ENCODE measurements around the gene ERO1A.
"Not testable (repeated sequence)": the region's sequence is repeated elsewhere in the genome, so short reads cannot be mapped to it uniquely, and the experiment has no call there.

The ERO1A gene, protein sequence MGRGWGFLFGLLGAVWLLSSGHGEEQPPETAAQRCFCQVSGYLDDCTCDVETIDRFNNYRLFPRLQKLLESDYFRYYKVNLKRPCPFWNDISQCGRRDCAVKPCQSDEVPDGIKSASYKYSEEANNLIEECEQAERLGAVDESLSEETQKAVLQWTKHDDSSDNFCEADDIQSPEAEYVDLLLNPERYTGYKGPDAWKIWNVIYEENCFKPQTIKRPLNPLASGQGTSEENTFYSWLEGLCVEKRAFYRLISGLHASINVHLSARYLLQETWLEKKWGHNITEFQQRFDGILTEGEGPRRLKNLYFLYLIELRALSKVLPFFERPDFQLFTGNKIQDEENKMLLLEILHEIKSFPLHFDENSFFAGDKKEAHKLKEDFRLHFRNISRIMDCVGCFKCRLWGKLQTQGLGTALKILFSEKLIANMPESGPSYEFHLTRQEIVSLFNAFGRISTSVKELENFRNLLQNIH

GRCh38 chr14:52695481-52696091, at the start of gene ERO1A:
ERO1A (minus strand) TSS chr14:52695558; CDS start chr14:52695481, 77 bp downstream.
- peak; percentile 70 for DNase-seq

GRCh38 chr14:52741865-52742264, 46.5 kb upstream of the ERO1A start:
- DNase-seq, result peak; percentile 47

DNA sequence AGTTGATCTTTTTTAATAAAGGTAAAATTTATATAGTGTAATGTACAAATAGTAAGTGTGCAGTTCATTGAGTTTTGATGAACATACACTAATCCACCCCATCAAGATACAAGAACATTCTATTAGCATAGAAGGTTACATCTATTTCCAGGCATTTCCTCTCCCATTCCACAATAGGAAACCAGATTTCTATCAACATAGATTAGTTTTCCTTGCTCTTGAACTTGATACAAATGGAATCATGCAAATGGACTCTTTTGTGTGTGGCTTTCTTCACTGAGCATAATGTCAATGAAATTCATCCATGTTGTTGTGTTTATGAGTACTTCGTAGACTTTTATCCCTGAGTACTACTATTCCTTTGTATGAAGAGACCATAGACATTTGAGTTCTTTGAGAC, 45.4 kb upstream of the ERO1A start:
- no peak for DNase-seq

DNA sequence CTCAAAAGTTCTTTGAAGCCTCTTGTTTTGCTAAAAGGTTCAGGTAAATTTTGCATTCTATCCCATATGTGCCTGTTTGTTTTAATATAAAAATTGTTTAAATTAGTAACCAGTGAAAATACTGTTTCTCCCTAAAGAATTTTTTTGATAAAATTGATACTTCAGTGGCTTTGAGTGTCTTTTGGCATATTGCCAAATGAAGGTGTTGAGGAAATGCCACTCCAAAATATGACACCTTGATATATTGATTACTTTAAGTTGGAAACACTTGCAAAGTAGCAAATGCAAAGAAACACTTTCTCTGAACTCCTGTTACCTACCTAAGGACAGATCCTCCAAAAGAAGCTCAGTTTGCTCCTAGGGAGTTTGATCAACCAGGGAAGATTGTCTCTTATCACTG, 43.1 kb upstream of the ERO1A start:
- no peak for DNase-seq

DNA sequence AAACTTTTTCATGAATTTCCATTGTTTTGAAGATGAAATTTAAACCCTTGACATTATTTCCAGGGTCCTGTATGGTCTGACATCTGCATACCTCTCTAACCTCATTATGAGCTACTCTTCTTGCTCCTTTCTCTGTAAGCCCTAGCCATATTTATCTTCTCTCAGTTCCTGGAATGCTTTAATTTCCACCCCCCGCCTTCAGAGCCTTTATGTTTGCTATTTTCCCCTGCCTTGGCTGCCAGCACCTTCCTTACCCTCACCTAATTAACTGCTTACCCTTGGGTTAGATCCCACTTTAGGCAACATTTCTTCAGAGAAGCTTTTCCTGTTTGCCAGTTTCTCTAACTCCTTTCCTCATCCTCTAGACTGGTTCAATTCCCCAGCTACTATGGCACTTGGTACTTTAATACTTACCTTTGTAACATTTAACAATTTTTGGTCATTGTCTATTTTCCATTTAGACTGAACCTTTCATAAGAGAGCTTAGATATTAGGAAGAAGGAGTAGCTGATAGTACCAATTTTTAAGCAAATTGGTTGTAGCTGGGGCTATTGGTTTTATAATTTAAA, 40.6 kb upstream of the ERO1A start:
- DNase-seq, result no peak

DNA sequence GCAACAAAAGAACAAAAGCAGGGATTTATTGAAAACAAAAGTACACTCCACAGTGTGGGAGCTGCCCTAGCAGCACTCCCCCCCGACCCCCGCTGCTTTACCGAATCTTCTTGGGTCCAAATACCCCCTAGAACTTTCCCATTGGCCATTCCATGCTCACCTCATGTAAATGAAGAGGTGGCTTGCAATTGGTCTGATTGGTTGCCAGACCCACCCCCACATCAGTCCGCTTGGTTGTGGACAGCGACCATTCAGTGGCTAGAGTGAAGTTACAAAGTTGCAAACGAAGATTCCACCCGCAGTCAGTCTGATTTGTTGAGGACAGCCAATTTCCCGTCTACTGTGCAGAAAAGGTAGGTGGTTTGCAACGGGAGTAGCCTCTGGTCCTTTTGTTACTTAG, 38.5 kb upstream of the ERO1A start:
- DNase-seq, result no peak

DNA sequence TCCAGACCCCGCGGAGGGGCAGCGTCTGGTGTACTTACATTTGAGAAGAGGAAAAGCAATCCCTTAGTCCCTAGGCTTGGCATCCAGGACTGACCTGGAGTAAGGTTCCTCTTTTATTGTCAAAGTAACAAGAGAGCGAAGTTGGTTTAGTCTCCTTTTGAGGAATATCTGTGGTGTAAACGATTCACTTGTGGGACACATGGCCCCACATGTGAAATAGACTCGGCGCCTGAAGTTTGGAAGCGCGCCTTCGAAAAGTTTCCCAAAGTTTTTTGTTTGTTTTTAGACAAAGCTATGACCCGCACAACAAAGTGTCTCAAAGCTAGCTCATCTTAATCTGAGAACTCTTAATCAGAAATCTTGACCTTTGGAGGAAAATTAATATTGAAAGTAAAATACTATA, 35.4 kb upstream of the ERO1A start:
- DNase-seq, result no peak

GRCh38 chr14:52729925-52730708, 34.8 kb upstream of the ERO1A start, which contains the start of gene STYX:
STYX (plus strand) TSS chr14:52730166; CDS start chr14:52730475, 309 bp downstream.
- DNase-seq, result peak; percentile 98

- DNase-seq, result no peak
These were observed 34.2 kb upstream of the ERO1A start for GRCh38 chr14:52729585-52729924.

DNA sequence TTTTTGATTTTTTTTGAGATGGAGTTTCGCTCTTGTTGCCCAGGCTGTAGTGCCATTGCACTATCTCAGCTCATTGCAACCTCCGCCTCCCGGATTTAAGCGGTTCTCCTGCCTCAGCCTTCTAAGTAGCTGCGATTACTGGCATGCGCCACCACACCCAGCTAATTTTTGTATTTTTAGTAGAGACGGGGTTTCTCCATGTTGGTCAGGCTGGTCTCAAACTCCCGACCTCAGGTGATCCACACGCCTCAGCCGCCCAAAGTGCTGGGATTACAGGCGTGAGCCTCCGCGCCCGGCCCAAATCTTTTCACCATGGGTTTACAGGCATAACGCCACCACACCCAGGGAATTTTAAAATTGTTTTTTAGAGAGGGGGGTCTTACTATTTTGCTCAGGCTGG, 33.7 kb upstream of the ERO1A start:
- not testable (repeated sequence) for DNase-seq

DNA sequence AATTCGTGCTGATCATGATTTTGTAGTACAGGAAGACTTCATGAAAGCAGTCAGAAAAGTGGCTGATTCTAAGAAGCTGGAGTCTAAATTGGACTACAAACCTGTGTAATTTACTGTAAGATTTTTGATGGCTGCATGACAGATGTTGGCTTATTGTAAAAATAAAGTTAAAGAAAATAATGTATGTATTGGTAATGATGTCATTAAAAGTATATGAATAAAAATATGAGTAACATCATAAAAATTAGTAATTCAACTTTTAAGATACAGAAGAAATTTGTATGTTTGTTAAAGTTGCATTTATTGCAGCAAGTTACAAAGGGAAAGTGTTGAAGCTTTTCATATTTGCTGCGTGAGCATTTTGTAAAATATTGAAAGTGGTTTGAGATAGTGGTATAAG, 32.2 kb upstream of the ERO1A start:
- DNase-seq, result not testable (repeated sequence)

GRCh38 chr14:52724360-52724644, 28.9 kb upstream of the ERO1A start:
- no peak for DNase-seq

DNA sequence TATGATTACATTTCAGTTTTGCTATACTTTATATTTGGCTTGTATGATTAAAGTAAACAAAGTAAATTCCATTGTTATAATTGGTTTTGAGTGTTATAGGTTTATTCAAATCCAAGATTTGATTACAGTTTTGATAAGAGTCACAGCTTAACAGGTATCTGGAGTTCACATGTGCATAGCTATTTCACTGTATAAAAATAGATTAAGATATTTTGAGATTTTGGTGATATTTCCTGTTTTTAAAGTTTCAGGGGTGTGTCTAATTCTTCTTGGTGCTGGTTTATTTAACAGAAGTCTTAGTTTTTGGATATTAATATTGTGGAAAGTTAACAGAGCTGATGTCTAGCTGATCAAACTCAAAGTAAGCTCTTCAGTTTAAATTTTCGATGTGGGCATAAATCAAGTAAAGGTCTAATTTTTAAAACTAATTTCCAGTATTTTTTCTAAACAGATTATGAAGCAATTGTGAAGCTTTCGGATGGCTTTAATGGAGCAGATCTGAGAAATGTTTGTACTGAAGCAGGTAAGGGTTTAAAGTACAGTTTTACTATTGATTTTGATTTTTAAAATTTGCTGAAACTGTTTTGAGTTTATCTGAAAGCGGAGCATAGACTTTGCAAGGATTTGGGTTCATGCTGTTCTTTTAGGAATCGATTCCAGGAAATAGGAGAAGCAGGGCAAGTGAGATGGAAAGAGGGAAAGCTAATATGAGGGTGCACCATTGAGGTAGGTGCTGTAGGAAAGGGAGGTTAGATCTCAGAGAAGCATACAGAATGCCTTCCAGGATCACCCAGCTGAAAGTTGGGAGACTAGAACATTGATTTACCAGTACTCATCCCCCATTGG, 28.4 kb upstream of the ERO1A start:
- no peak for DNase-seq

- DNase-seq, result no peak
These were observed 20.8 kb upstream of the ERO1A start for GRCh38 chr14:52716155-52716554.

- no peak for DNase-seq
These were observed 16.3 kb upstream of the ERO1A start for GRCh38 chr14:52711666-52712065.

DNA sequence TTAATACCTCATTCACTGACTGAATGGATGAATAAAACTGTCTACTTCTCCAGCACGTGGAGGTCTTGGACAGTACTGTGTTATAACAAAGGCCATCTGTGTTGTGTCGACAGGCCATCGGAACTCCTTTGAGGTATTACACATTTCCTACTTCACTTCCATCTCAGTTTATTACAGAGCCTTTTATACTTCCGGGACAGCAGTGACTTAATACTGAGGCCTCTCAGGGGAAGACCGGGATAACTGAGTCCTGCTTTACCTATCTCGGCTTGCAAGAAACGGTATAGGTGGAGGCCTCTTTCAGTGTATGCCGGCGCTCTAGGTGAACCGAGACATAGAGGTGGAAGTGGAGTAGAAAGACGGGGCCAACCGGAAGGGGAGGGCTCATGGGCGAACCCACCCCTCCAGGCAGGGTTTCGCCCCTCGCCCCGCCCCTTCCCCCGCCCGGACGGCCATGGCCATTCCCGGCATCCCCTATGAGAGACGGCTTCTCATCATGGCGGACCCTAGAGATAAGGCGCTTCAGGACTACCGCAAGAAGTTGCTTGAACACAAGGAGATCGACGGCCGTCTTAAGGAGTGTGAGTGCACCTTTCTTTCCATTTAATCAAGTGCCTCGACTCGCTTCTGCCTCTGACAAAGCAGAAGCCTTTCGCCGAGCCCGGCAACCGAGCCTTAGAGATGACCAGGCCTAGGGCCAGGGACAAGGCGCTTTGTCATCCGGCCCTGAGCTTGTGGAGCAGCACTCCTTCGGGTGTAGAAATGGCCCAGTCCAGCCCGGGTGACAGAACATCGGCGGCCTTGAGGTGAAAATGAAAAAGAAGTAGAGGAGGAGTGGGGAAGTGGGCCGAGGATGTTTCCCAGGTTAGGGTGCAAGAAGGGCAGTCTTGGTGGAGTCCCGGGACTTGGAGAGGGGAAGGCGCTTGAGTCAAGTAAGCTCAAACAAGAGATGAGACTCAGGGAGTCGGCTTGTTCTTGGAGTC, 11.7 kb upstream of the ERO1A start, which contains the start of gene PSMC6:
Gene PSMC6 (plus strand): TSS at position 477 of the 983 bp plus-strand sequence. CDS start 20 bp downstream, at position 497.
- peak; percentile 94 for DNase-seq

GRCh38 chr14:52706286-52706685, 10.9 kb upstream of the ERO1A start:
- DNase-seq, result peak; percentile 76

DNA sequence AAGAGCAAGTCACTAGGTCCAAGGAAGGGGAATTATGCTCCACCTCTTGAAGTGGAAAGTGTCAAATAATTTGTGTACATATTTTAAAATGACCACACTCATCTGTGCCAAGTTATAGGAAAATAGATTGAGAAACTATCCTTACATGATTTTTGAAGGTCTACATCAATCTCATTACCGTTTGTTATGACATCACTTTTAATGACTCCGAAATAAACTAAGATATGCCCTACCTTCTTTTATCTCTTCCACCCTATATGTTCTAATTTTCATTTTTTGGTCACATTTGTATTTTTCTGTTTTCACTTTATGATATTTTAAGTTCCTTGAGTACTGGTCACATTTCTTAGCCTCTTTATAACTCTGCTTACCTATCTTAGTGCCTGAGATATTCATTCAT, 8.3 kb upstream of the ERO1A start:
- DNase-seq, result no peak

DNA sequence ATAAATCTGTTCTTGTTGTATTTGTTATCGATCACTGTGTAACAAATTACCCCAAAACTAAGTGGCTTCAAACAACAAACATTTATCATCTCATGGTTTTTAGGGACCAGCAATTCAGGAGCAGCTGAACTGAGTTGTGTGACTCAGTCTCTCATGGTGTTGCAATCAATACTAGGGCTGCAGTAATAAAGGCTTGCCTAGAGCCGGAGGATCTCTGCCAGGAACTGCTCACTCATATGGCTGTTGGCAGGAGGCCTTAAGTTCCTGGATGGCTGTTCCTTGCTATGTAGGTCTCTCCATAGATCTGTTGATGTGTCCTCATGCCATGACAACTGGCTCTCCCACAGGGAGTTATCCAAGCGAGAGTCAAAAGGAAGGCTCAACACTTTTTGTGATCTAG, 7.9 kb upstream of the ERO1A start:
- DNase-seq, result no peak

DNA sequence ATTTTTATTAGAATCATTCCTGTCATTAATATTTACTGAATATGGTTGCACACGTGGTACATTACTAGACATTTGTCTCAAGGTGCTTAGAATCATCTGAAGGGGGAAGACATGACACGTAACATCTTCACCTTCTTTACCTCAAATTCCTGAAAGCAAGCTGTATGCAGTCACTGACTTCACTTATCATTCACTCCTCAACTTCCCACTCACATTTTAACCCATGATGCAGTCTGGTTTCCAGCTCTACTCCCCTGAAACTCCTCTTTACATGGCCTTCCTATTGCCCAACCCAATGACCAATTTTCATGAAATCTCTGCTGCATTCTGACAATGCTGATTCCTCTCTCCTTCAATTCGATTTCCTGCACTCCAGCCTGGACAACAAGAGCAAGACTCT, 5.9 kb upstream of the ERO1A start:
- DNase-seq, result no peak

- DNase-seq, result no peak
These were observed 5.4 kb upstream of the ERO1A start for GRCh38 chr14:52700701-52701172.

All from CD4-positive, alpha-beta T cell treated with Interleukin-21 for 1 hour (primary cell).